Measurements from ENCODE around the gene MYO9B.
"Not testable (repeated sequence)": the region's sequence is repeated elsewhere in the genome, so short reads cannot be mapped to it uniquely, and the experiment has no call there.

The MYO9B gene

GRCh38 chr19:17180997-17181702 is 105.6 kb downstream of the MYO9B start:
- TF ChIP-seq, protein P1, sequence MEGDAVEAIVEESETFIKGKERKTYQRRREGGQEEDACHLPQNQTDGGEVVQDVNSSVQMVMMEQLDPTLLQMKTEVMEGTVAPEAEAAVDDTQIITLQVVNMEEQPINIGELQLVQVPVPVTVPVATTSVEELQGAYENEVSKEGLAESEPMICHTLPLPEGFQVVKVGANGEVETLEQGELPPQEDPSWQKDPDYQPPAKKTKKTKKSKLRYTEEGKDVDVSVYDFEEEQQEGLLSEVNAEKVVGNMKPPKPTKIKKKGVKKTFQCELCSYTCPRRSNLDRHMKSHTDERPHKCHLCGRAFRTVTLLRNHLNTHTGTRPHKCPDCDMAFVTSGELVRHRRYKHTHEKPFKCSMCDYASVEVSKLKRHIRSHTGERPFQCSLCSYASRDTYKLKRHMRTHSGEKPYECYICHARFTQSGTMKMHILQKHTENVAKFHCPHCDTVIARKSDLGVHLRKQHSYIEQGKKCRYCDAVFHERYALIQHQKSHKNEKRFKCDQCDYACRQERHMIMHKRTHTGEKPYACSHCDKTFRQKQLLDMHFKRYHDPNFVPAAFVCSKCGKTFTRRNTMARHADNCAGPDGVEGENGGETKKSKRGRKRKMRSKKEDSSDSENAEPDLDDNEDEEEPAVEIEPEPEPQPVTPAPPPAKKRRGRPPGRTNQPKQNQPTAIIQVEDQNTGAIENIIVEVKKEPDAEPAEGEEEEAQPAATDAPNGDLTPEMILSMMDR (IDR thresholded peaks at IDR 0.05; ENCODE audit: low read length, missing control alignments): no peak
- DNase-seq (ENCODE audit: low read depth): no peak
- H3K4me3 ChIP-seq (replicated peaks; ENCODE audit: low read depth, low read length): no peak overlapping the region

DNA sequence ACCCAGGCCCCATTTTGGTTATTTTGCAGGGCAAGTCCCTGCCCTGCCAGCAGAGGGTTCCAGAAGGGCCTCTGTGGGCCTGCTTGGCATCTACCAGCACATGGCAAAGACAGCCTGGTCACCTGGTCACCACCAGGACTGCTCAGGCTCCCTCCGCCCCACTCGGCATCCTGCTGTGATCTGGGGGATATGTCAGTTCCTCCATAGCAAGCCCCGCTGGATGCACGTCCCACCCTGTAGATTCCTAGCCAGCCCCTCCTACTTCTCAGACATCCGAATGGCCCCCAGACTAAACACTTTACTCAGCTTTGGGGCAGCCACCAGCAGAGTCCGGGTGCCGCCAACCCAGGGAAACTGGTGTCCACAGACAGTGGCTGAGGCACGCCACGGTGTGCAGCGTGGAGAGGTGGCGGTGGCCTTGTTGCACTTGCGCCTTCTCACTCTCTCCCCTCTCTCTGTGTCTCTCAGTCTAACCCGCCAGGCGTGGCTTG is 107.7 kb downstream of the MYO9B start:
- TF ChIP-seq, protein P1 (IDR thresholded peaks at IDR 0.05; ENCODE audit: low read length, missing control alignments): no peak
- no peak for DNase-seq (ENCODE audit: low read depth)
- no peak overlapping the region for H3K4me3 ChIP-seq (replicated peaks; ENCODE audit: low read depth, low read length)

- TF ChIP-seq, protein P1 (IDR thresholded peaks at IDR 0.05; ENCODE audit: low read length, missing control alignments): no peak
- H3K4me3 ChIP-seq (replicated peaks; ENCODE audit: low read depth, low read length): no peak overlapping the region
Measured at GRCh38 chr19:17183858-17184321, 108.3 kb downstream of the MYO9B start.

GRCh38 chr19:17184371-17184841 is 108.8 kb downstream of the MYO9B start:
- no peak for DNase-seq (ENCODE audit: low read depth)
- TF ChIP-seq, protein P1 (IDR thresholded peaks at IDR 0.05; ENCODE audit: low read length, missing control alignments): no peak
- H3K4me3 ChIP-seq (replicated peaks; ENCODE audit: low read depth, low read length): no peak overlapping the region

More at GRCh38 chr19:17183858-17184321, 108.3 kb downstream of the MYO9B start:
- no peak for DNase-seq (ENCODE audit: low read depth)

DNA sequence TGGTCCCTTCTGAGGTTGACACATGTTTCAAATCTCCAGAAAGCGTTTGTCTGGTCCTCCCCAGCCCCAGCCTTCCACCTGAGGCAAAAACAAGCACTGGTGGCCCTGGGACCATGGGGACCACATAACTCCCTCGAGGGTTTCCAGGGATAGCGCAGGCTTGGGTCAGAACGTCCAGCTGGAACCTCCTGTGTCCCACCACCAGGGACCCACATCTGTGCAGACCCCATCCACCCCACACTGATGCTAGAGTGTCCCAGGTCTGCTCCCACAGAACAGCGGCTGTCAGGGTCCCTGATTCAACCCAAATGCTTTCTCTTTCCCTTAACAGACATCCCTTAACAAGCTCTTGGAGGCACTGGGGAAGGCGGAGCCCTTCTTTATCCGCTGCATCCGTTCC is 110.0 kb downstream of the MYO9B start:
- TF ChIP-seq, protein P1 (IDR thresholded peaks at IDR 0.05; ENCODE audit: low read length, missing control alignments): no peak
- no peak overlapping the region for H3K4me3 ChIP-seq (replicated peaks; ENCODE audit: low read depth, low read length)
- DNase-seq (ENCODE audit: low read depth): no peak

DNA sequence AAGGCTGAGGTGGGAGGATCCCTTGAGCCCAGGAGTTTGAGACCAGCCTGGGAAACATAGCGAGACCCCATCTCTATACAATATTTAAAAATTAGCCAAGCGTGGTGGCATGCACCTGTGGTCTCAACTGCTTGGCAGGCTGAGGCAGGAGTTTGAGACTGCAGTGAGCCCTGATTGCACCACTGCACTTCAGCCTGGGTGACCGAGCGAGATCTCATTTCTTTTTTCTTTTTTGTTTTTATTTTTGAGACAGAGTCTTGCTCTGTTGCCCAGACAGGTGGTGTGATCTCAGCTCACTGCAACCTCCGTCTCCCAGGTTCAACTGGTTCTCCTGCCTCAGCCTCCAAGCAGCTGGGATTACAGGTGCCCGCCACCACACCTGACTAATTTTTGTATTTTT is 116.2 kb downstream of the MYO9B start:
- DNase-seq (ENCODE audit: low read depth); H3K4me3 ChIP-seq (replicated peaks; ENCODE audit: low read depth, low read length): not testable (repeated sequence)

GRCh38 chr19:17192751-17193150 is 117.2 kb downstream of the MYO9B start:
- TF ChIP-seq, protein P1 (IDR thresholded peaks at IDR 0.05; ENCODE audit: low read length, missing control alignments): no peak
- no peak overlapping the region for H3K4me3 ChIP-seq (replicated peaks; ENCODE audit: low read depth, low read length)
- no peak for DNase-seq (ENCODE audit: low read depth)

Data from fibroblast of pulmonary artery (primary cell).